Vagina (tissue), 2 donors: Measurements from ENCODE around the gene SCD5.

Experiments
- POLR2A ChIP-seq, 2 donors: fragments of 450-650 bp; IDR thresholded peaks; one replicate each; pipeline ENCODE4 v1.6.1; 2017; ENCODE audit warnings: antibody characterized with exemption in 2 of 2, mild to moderate bottlenecking in 2 of 2, moderate library complexity in 2 of 2
- TF ChIP-seq, protein P1 (sequence below), 3 experiments: fragments of 450-650 bp in 2 of 3; fragments of 200-600 bp in 1 of 3; sonication (generic) in 1 of 3; IDR thresholded peaks; one replicate each; pipeline ENCODE4 v1.5.1; 2017 to 2019; ENCODE audit warnings: antibody characterized with exemption in 3 of 3, mild to moderate bottlenecking in 2 of 3, moderate library complexity in 2 of 3

- no peak for TF ChIP-seq POLR2A (IDR thresholded peaks at IDR 0.05)
- TF ChIP-seq, protein P1, sequence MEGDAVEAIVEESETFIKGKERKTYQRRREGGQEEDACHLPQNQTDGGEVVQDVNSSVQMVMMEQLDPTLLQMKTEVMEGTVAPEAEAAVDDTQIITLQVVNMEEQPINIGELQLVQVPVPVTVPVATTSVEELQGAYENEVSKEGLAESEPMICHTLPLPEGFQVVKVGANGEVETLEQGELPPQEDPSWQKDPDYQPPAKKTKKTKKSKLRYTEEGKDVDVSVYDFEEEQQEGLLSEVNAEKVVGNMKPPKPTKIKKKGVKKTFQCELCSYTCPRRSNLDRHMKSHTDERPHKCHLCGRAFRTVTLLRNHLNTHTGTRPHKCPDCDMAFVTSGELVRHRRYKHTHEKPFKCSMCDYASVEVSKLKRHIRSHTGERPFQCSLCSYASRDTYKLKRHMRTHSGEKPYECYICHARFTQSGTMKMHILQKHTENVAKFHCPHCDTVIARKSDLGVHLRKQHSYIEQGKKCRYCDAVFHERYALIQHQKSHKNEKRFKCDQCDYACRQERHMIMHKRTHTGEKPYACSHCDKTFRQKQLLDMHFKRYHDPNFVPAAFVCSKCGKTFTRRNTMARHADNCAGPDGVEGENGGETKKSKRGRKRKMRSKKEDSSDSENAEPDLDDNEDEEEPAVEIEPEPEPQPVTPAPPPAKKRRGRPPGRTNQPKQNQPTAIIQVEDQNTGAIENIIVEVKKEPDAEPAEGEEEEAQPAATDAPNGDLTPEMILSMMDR (IDR thresholded peaks at IDR 0.05) = no peak
Observed at GRCh38 chr4:82803746-82804145, 5.2 kb upstream of the SCD5 start.
